ENCODE measurements around the gene QKI.
"Not testable (repeated sequence)": the region's sequence is repeated elsewhere in the genome, so short reads cannot be mapped to it uniquely, and the experiment has no call there.

QKI gene

GRCh38 chr6:163586888-163587287, 172.4 kb downstream of the QKI start:
- no peak for DNase-seq
- in situ Hi-C loops (cut with HindIII; ENCODE audit: low pct_ligation_motif_present, low sequenced_read_pairs): no loop called here

GRCh38 chr6:163588220-163588919, 173.9 kb downstream of the QKI start:
- no peak overlapping the region for H3K27ac ChIP-seq
- H3K27me3 ChIP-seq (replicated peaks): no peaks in the 10 kb centered on the region
- no peaks in the 10 kb centered on the region for H3K36me3 ChIP-seq (replicated peaks)
- TF ChIP-seq CTCF (IDR thresholded peaks at IDR 0.05; ENCODE audit: low read depth, low read length, missing control alignments): no peak
- in situ Hi-C loops (cut with HindIII; ENCODE audit: low pct_ligation_motif_present, low sequenced_read_pairs): no loop called here
- DNase-seq: no peak
- H3K4me3 ChIP-seq (ENCODE audit: low read depth, low read length): no peak overlapping the region

More at GRCh38 chr6:163586888-163587287, 172.4 kb downstream of the QKI start:
- no peak overlapping the region for H3K4me3 ChIP-seq (ENCODE audit: low read depth, low read length)
- no peak for TF ChIP-seq CTCF (IDR thresholded peaks at IDR 0.05; ENCODE audit: low read depth, low read length, missing control alignments)
- H3K27me3 ChIP-seq (replicated peaks): no peaks in the 10 kb centered on the region
- H3K27ac ChIP-seq: no peak overlapping the region
- no peaks in the 10 kb centered on the region for H3K36me3 ChIP-seq (replicated peaks)

GRCh38 chr6:163589387-163589786, 174.9 kb downstream of the QKI start:
- in situ Hi-C loops (cut with HindIII; ENCODE audit: low pct_ligation_motif_present, low sequenced_read_pairs): no loop called here
- Histone ChIP-seq H3K36me3 (replicated peaks) (no peaks in the 10 kb centered on the region), H3K27ac (no peak overlapping the region), H3K4me3 (ENCODE audit: low read depth, low read length) (no peak overlapping the region), H3K27me3 (replicated peaks) (no peaks in the 10 kb centered on the region)
- no peak for TF ChIP-seq CTCF (IDR thresholded peaks at IDR 0.05; ENCODE audit: low read depth, low read length, missing control alignments)
- DNase-seq: no peak

- H3K36me3 ChIP-seq (replicated peaks); DNase-seq; H3K27me3 ChIP-seq (replicated peaks); H3K4me3 ChIP-seq (ENCODE audit: low read depth, low read length); H3K27ac ChIP-seq; in situ Hi-C loops (cut with HindIII; ENCODE audit: low pct_ligation_motif_present, low sequenced_read_pairs): not testable (repeated sequence)
These were observed 175.6 kb downstream of the QKI start for GRCh38 chr6:163590132-163590531.

- in situ Hi-C loops (cut with HindIII; ENCODE audit: low pct_ligation_motif_present, low sequenced_read_pairs): no loop called here
- Histone ChIP-seq H3K27ac (no peak overlapping the region), H3K36me3 (replicated peaks) (no peaks in the 10 kb centered on the region), H3K27me3 (replicated peaks) (no peaks in the 10 kb centered on the region), H3K4me3 (ENCODE audit: low read depth, low read length) (no peak overlapping the region)
- no peak for DNase-seq
- TF ChIP-seq CTCF (IDR thresholded peaks at IDR 0.05; ENCODE audit: low read depth, low read length, missing control alignments): no peak
These were observed 178.4 kb downstream of the QKI start for GRCh38 chr6:163592872-163593271.

GRCh38 chr6:163596174-163596573, 181.7 kb downstream of the QKI start:
- Histone ChIP-seq H3K36me3 (replicated peaks) (no peaks in the 10 kb centered on the region), H3K4me3 (ENCODE audit: low read depth, low read length) (no peak overlapping the region), H3K27ac (no peak overlapping the region), H3K27me3 (replicated peaks) (no peaks in the 10 kb centered on the region)
- in situ Hi-C loops (cut with HindIII; ENCODE audit: low pct_ligation_motif_present, low sequenced_read_pairs): no loop called here
- no peak for DNase-seq
- TF ChIP-seq CTCF (IDR thresholded peaks at IDR 0.05; ENCODE audit: low read depth, low read length, missing control alignments): no peak
